GM12878 (cell line): ENCODE results near the gene ITGA6. TPM values are rescaled to one million over a fixed set of nuclear protein-coding genes. Genes with fewer than 3 reads are reported as not detected.

Experiments used
- ATF7 ChIP-seq: fragments of 450-650 bp; IDR thresholded peaks from 2 replicates; pipeline ENCODE4 v1.6.1; 2016; ENCODE audit warnings: low read depth, mild to moderate bottlenecking
- CBFB ChIP-seq: IDR thresholded peaks from 2 replicates; pipeline ENCODE4 v1.6.1; 2016; ENCODE audit warnings: antibody characterized with exemption, low read depth
- EGR1 ChIP-seq, 2 experiments: IDR thresholded peaks; 1 replicate in 1 of 2; 2 replicates in 1 of 2; pipeline ENCODE4 v1.6.1; 2011 to 2012; ENCODE audit warnings: low read depth in 2 of 2, low read length in 2 of 2, borderline replicate concordance in 1 of 2, mild to moderate bottlenecking in 1 of 2, moderate library complexity in 1 of 2
- ETV6 ChIP-seq, 2 experiments: fragments of 450-650 bp in 1 of 2; IDR thresholded peaks in 1 of 2; conservative IDR thresholded peaks in 1 of 2; 2 replicates each; pipeline ENCODE4 v1.6.1; 2014; ENCODE audit warnings: antibody characterized with exemption in 1 of 2, borderline replicate concordance in 1 of 2, low read depth in 1 of 2, mild to moderate bottlenecking in 1 of 2, moderate library complexity in 1 of 2
- JUND ChIP-seq: IDR thresholded peaks from 2 replicates; pipeline ENCODE4 v1.6.1; 2012; ENCODE audit warnings: low read depth, mild to moderate bottlenecking, low read length, improper control_type of control experiment, moderate library complexity
- NRF1 ChIP-seq: conservative IDR thresholded peaks from 2 replicates; pipeline ENCODE4 v1.6.1; 2011; ENCODE audit warnings: mild to moderate bottlenecking, low read depth, low read length, improper control_type of control experiment
- TAF1 ChIP-seq: IDR thresholded peaks from 2 replicates; pipeline ENCODE4 v1.6.1; 2011; ENCODE audit warnings: mild to moderate bottlenecking, low read depth, low read length, borderline replicate concordance
- WRNIP1 ChIP-seq: IDR thresholded peaks from 2 replicates; pipeline ENCODE4 v1.6.1; 2011; ENCODE audit warnings: low read depth, low read length, improper control_type of control experiment, borderline replicate concordance
- polyA plus RNA-seq, 11 experiments: library from polyadenylated mRNA; depleted of rRNA in 4 of 11; unstranded in 6 of 11; stranded (reverse) in 5 of 11; fragments of >200 nt; fragmentation: Nextera tagmentation in 4 of 11; fragmentation: Illumina TruSeq in 1 of 11; extraction: Ambion mirVana in 4 of 11; extraction: Trizol in 1 of 11; gene quantifications; 1 replicate in 1 of 11; 2 replicates in 10 of 11; pipeline versions ENCODE4 v1.2.1 to v1.2.3, GENCODE V29; 2011 to 2016; ENCODE audit warnings: inconsistent platforms in 2 of 11, missing spikeins in 2 of 11, low read depth in 1 of 11
- total RNA-seq, 4 experiments: library from RNA; depleted of rRNA in 3 of 4; stranded (reverse); fragments of >200 nt in 3 of 4; fragmentation: Illumina TruSeq in 1 of 4; extraction: Trizol in 1 of 4; gene quantifications; 2 replicates each; pipeline versions ENCODE4 v1.2.1 to v1.2.3, GENCODE V29; 2013 to 2021
- TF ChIP-seq, protein P1 (sequence below): fragments of 450-650 bp; IDR thresholded peaks from 2 replicates; pipeline ENCODE4 v1.6.1; 2016; ENCODE audit warnings: mild to moderate bottlenecking, moderate library complexity, borderline replicate concordance
- TF ChIP-seq, protein P2 (sequence below), 3 experiments: IDR thresholded peaks in 2 of 3; conservative IDR thresholded peaks in 1 of 3; 2 replicates each; pipeline ENCODE4 v1.5.1; 2011; ENCODE audit warnings: low read depth in 3 of 3, low read length in 3 of 3, mild to moderate bottlenecking in 3 of 3, control low read depth in 2 of 3, moderate library complexity in 2 of 3, inconsistent platforms in 1 of 3, mixed read lengths in 1 of 3; ENCODE audit not compliant: control insufficient read depth in 2 of 3, insufficient read depth in 1 of 3; ENCODE audit errors: extremely low read depth in 1 of 3

The ITGA6 gene
- total and polyA plus RNA-seq, 10 of the 15 experiments (the other 5 are each of a cell fraction or from before 2014, with no cell fraction given), result 0.01 to 0.36 (median 0.14) TPM; not detected in 2

DNA sequence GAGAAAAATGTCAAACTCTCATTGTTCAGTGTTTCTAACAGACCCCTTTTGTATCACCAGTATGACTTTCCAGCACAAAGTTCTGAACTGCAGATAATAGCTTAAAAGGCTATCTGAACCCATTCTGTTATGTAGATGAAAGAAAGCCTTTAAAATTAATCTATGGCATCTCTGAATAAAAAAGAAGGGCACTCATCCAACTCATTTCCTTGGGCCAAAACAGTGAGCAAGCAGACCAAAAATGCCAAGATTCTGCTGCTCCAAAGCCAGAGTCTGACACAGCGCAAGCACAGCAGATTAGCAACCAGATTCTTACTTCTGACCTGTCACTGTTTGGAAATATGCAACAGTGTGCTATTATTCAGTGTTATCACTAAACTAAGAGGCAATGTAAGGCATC lies 22.6 kb upstream of the ITGA6 start (continued):
- TF ChIP-seq, protein P1, sequence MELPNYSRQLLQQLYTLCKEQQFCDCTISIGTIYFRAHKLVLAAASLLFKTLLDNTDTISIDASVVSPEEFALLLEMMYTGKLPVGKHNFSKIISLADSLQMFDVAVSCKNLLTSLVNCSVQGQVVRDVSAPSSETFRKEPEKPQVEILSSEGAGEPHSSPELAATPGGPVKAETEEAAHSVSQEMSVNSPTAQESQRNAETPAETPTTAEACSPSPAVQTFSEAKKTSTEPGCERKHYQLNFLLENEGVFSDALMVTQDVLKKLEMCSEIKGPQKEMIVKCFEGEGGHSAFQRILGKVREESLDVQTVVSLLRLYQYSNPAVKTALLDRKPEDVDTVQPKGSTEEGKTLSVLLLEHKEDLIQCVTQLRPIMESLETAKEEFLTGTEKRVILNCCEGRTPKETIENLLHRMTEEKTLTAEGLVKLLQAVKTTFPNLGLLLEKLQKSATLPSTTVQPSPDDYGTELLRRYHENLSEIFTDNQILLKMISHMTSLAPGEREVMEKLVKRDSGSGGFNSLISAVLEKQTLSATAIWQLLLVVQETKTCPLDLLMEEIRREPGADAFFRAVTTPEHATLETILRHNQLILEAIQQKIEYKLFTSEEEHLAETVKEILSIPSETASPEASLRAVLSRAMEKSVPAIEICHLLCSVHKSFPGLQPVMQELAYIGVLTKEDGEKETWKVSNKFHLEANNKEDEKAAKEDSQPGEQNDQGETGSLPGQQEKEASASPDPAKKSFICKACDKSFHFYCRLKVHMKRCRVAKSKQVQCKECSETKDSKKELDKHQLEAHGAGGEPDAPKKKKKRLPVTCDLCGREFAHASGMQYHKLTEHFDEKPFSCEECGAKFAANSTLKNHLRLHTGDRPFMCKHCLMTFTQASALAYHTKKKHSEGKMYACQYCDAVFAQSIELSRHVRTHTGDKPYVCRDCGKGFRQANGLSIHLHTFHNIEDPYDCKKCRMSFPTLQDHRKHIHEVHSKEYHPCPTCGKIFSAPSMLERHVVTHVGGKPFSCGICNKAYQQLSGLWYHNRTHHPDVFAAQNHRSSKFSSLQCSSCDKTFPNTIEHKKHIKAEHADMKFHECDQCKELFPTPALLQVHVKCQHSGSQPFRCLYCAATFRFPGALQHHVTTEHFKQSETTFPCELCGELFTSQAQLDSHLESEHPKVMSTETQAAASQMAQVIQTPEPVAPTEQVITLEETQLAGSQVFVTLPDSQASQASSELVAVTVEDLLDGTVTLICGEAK, result no peak
- no peak for TF ChIP-seq EGR1 (IDR thresholded peaks at IDR 0.05; ENCODE audit: borderline replicate concordance in 1 of 2, low read depth in 2 of 2, low read length in 2 of 2)
- no peak for TF ChIP-seq TAF1
- TF ChIP-seq NRF1, result no peak
- no peak for TF ChIP-seq JUND
- TF ChIP-seq CBFB, result no peak
- no peak for TF ChIP-seq WRNIP1
- TF ChIP-seq, protein P2, sequence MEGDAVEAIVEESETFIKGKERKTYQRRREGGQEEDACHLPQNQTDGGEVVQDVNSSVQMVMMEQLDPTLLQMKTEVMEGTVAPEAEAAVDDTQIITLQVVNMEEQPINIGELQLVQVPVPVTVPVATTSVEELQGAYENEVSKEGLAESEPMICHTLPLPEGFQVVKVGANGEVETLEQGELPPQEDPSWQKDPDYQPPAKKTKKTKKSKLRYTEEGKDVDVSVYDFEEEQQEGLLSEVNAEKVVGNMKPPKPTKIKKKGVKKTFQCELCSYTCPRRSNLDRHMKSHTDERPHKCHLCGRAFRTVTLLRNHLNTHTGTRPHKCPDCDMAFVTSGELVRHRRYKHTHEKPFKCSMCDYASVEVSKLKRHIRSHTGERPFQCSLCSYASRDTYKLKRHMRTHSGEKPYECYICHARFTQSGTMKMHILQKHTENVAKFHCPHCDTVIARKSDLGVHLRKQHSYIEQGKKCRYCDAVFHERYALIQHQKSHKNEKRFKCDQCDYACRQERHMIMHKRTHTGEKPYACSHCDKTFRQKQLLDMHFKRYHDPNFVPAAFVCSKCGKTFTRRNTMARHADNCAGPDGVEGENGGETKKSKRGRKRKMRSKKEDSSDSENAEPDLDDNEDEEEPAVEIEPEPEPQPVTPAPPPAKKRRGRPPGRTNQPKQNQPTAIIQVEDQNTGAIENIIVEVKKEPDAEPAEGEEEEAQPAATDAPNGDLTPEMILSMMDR (IDR thresholded peaks at IDR 0.05 in 2 of 3, conservative IDR thresholded peaks at IDR 0.05 in 1 of 3; ENCODE audit: control insufficient read depth in 2 of 3, extremely low read depth in 1 of 3, insufficient read depth in 1 of 3, low read depth in 3 of 3, low read length in 3 of 3), result no peak
- no peak for TF ChIP-seq ETV6 (conservative IDR thresholded peaks at IDR 0.05 in 1 of 2, IDR thresholded peaks at IDR 0.05 in 1 of 2; ENCODE audit: borderline replicate concordance in 1 of 2, low read depth in 1 of 2)
- no peak for TF ChIP-seq ATF7
